ENCODE results near the gene SLC28A1.

The SLC28A1 gene

GRCh38 chr15:84901540-84901939, 17.1 kb downstream of the SLC28A1 start:
- no peak for DNase-seq (ENCODE audit: low spot score)
- no peak for TF ChIP-seq CTCF (IDR thresholded peaks at IDR 0.05; ENCODE audit: extremely low read depth, missing control alignments)

GRCh38 chr15:84903751-84904150, 19.3 kb downstream of the SLC28A1 start:
- no peak for TF ChIP-seq CTCF (IDR thresholded peaks at IDR 0.05; ENCODE audit: extremely low read depth, missing control alignments)
- DNase-seq (ENCODE audit: low spot score) = no peak

GRCh38 chr15:84904419-84904818, 20.0 kb downstream of the SLC28A1 start:
- TF ChIP-seq CTCF (IDR thresholded peaks at IDR 0.05; ENCODE audit: extremely low read depth, missing control alignments) = no peak
- DNase-seq (ENCODE audit: low spot score) = no peak

GRCh38 chr15:84905016-84905916, 20.8 kb downstream of the SLC28A1 start:
- no peak for TF ChIP-seq CTCF (IDR thresholded peaks at IDR 0.05; ENCODE audit: extremely low read depth, missing control alignments)
- no peak for DNase-seq (ENCODE audit: low spot score)

GRCh38 chr15:84907731-84908130, 23.3 kb downstream of the SLC28A1 start:
- DNase-seq (ENCODE audit: low spot score) = no peak

GRCh38 chr15:84908564-84908963, 24.1 kb downstream of the SLC28A1 start:
- no peak for TF ChIP-seq CTCF (IDR thresholded peaks at IDR 0.05; ENCODE audit: extremely low read depth, missing control alignments)
- no peak for DNase-seq (ENCODE audit: low spot score)

More at GRCh38 chr15:84907731-84908130, 23.3 kb downstream of the SLC28A1 start:
- no peak for TF ChIP-seq CTCF (IDR thresholded peaks at IDR 0.05; ENCODE audit: extremely low read depth, missing control alignments)

GRCh38 chr15:84909029-84909428, 24.6 kb downstream of the SLC28A1 start:
- TF ChIP-seq CTCF (IDR thresholded peaks at IDR 0.05; ENCODE audit: extremely low read depth, missing control alignments) = no peak
- DNase-seq (ENCODE audit: low spot score) = no peak
